Hepatocyte (in vitro differentiated cells): ENCODE measurements around the gene FAM216A.

Experiments
- EZH2phosphoT487 ChIP-seq: fragments of 200-600 bp; sonication (generic); IDR thresholded peaks from one replicate; pipeline ENCODE4 v1.6.1; 2018; ENCODE audit warnings: antibody characterized with exemption, mild to moderate bottlenecking, low read depth, moderate library complexity; ENCODE audit not compliant: unreplicated experiment, severe bottlenecking
- TF ChIP-seq, protein P1 (sequence below): fragments of 200-600 bp; sonication (generic); IDR thresholded peaks from 2 replicates; pipeline ENCODE4 v1.5.1; 2016; ENCODE audit warnings: antibody characterized with exemption, mild to moderate bottlenecking; ENCODE audit not compliant: poor library complexity

DNA sequence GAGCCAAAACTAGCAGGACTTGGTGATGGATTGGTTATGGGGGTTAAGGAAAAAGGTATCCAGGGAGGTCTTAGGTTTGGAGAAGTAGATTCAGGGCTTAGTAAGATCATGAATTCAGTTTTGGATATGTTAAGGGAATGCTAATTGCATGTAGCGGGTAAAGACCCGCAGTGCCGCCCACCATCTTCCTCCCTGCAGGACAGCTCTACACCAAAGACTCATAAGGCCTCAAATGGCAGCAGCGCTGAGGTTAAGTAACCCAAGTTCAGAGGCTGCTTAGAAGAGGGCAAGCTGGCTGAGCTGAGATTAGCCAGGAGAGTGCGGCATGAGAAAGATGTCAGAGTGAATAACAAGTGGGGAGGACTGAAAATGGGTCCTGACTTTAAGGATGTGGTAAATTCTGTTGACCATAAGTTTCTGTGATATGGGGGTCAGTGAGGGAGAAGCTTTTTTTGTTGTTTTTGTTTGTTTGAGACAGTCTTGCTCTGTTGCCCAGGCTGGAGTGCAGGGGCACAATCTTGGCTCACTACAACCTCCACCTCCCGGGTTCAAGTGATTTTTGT is 59.7 kb downstream of the FAM216A start:
- TF ChIP-seq, protein P1, sequence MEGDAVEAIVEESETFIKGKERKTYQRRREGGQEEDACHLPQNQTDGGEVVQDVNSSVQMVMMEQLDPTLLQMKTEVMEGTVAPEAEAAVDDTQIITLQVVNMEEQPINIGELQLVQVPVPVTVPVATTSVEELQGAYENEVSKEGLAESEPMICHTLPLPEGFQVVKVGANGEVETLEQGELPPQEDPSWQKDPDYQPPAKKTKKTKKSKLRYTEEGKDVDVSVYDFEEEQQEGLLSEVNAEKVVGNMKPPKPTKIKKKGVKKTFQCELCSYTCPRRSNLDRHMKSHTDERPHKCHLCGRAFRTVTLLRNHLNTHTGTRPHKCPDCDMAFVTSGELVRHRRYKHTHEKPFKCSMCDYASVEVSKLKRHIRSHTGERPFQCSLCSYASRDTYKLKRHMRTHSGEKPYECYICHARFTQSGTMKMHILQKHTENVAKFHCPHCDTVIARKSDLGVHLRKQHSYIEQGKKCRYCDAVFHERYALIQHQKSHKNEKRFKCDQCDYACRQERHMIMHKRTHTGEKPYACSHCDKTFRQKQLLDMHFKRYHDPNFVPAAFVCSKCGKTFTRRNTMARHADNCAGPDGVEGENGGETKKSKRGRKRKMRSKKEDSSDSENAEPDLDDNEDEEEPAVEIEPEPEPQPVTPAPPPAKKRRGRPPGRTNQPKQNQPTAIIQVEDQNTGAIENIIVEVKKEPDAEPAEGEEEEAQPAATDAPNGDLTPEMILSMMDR, result no peak
- no peak for TF ChIP-seq EZH2phosphoT487
